DMS114 treated with DMSO at 0.1 percent for 48 hours (cell line): Measurements from ENCODE around the gene TRMT6.

Source experiments
- DNase-seq: peaks from one replicate; lab custom pipeline; 2025; ENCODE audit not compliant: unreplicated experiment; lab: John Stamatoyannopoulos, UW

The TRMT6 gene

GRCh38 chr20:5900908-5901307, 49.4 kb downstream of the TRMT6 start:
- DNase-seq = no peak

GRCh38 chr20:5899444-5899843, 50.9 kb downstream of the TRMT6 start:
- no peak for DNase-seq

- no peak for DNase-seq
These were observed 54.7 kb downstream of the TRMT6 start for GRCh38 chr20:5895626-5896025.

GRCh38 chr20:5893621-5894020, 56.7 kb downstream of the TRMT6 start:
- DNase-seq = no peak

- no peak for DNase-seq
These were observed 57.3 kb downstream of the TRMT6 start for GRCh38 chr20:5893052-5893451.

GRCh38 chr20:5890773-5891441, 59.4 kb downstream of the TRMT6 start:
- DNase-seq = no peak

- DNase-seq = no peak
These were observed 62.3 kb downstream of the TRMT6 start for GRCh38 chr20:5888041-5888440.

GRCh38 chr20:5887386-5887785, 62.9 kb downstream of the TRMT6 start:
- DNase-seq = no peak
